Spleen (tissue), 11 donors: ENCODE data around the gene FZD4. TPM values are rescaled to one million over a fixed set of nuclear protein-coding genes. Genes with fewer than 3 reads are reported as not detected.

Experiments used
- DNase-seq: peaks from one replicate; pipeline ENCODE4 v3.0.0-alpha.2; 2020
- H3K27ac ChIP-seq, 8 donors: fragments of 200-600 bp; sonication (generic) in 7 of 8; 1 replicate in 4 of 8; 2 replicates in 4 of 8; pipeline versions ENCODE4 v1.5.0 to v1.8.0; 2016 to 2021; ENCODE audit warnings: inconsistent platforms in 4 of 8, mild to moderate bottlenecking in 4 of 8, moderate library complexity in 1 of 8
- H3K27me3 ChIP-seq, 7 donors: fragments of 200-600 bp; sonication (generic) in 6 of 7; replicated peaks in 1 of 7; 1 replicate in 4 of 7; 2 replicates in 3 of 7; pipeline versions ENCODE4 v1.5.0 to v1.8.0; 2016 to 2021; ENCODE audit warnings: inconsistent platforms in 3 of 7, mild to moderate bottlenecking in 1 of 7
- H3K36me3 ChIP-seq, 6 donors: fragments of 200-600 bp; sonication (generic) in 5 of 6; 1 replicate in 4 of 6; 2 replicates in 2 of 6; pipeline versions ENCODE4 v1.5.0 to v1.8.0; 2016 to 2021; ENCODE audit warnings: inconsistent platforms in 2 of 6
- H3K4me1 ChIP-seq, 6 donors: fragments of 200-600 bp; sonication (generic) in 5 of 6; 1 replicate in 3 of 6; 2 replicates in 3 of 6; pipeline versions ENCODE4 v1.5.0 to v1.8.0; 2016 to 2021; ENCODE audit warnings: inconsistent platforms in 3 of 6
- H3K4me3 ChIP-seq, 8 donors: fragments of 200-600 bp; sonication (generic) in 7 of 8; 1 replicate in 4 of 8; 2 replicates in 4 of 8; pipeline versions ENCODE4 v1.5.0 to v1.8.0; 2016 to 2021; ENCODE audit warnings: inconsistent platforms in 4 of 8, mild to moderate bottlenecking in 4 of 8, moderate library complexity in 2 of 8
- H3K9me3 ChIP-seq, 8 donors: fragments of 200-600 bp; sonication (generic) in 7 of 8; 1 replicate in 4 of 8; 2 replicates in 4 of 8; pipeline versions ENCODE4 v1.5.0 to v1.8.0; 2016 to 2021; ENCODE audit warnings: inconsistent platforms in 4 of 8
- POLR2A ChIP-seq, 3 donors: fragments of 450-650 bp; IDR thresholded peaks; one replicate each; pipeline ENCODE4 v1.5.1; 2017; ENCODE audit warnings: antibody characterized with exemption in 3 of 3, mild to moderate bottlenecking in 1 of 3
- POLR2AphosphoS5 ChIP-seq, 3 donors: sonication (generic); formaldehyde crosslinking; IDR thresholded peaks; one replicate each; pipeline ENCODE4 v1.5.1; 2017; ENCODE audit warnings: antibody characterized with exemption in 3 of 3
- WGBS, 5 donors: extraction: QIAGEN DNeasy Blood & Tissue Kit in 3 of 5; methylation state at CpG; one replicate each; pipeline versions ENCODE4 v1.1.5 to v1.1.7; 2013 to 2018; 5-methylcytosine and 5-hydroxymethylcytosine counted together
- intact Hi-C: fragments of 100-400 bp; cut with DNase I; formaldehyde crosslinking; loops from one replicate; pipeline ENCODE4 v1.15.0; 2023; ENCODE audit warnings: low total_unique reads
- polyA plus RNA-seq, 3 donors: library from polyadenylated mRNA; stranded (reverse); fragments of 200-250 nt; gene quantifications; one replicate each; pipeline ENCODE4 v1.2.1, GENCODE V29; 2013
- total RNA-seq, 7 donors: library from RNA; depleted of rRNA in 3 of 7; stranded (reverse); fragments of >200 nt in 3 of 7; fragmentation: NEBNext Ultra II Directional in 4 of 7; extraction: Animal tissue kit (Norgen Biotek cat#: 25700) in 4 of 7; gene quantifications; one replicate each; pipeline versions ENCODE4 v1.1.0 to v1.2.1, GENCODE V29; 2016 to 2021
- TF ChIP-seq, protein P1 (sequence below), 11 experiments: fragments of 200-600 bp in 7 of 11; fragments of 450-650 bp in 4 of 11; sonication (generic) in 4 of 11; IDR thresholded peaks in 8 of 11; conservative IDR thresholded peaks in 3 of 11; 1 replicate in 7 of 11; 2 replicates in 4 of 11; pipeline versions ENCODE4 v1.4.0 to v1.8.0; 2016 to 2021; ENCODE audit warnings: antibody characterized with exemption in 11 of 11, inconsistent platforms in 4 of 11, mild to moderate bottlenecking in 1 of 11
- donor health status: healthy with polysubstance abuse.
- donor health status: DM: no; HTN: no; CAD: no; lungs with moderate emphysema.
- donor health status: DM: no; HTN: no; CAD: no.
- donor health status: Bipolar disorder and iron deficiency.
- donor health status: healthy.
- donor health status: DM: no; HTN: no; CAD: no.
- donor health status: DM: yes; HTN: yes; CAD: no.

Gene FZD4
- total and polyA plus RNA-seq, 10 donors: 3.0 to 46.7 (median 21.7) TPM

- TF ChIP-seq POLR2AphosphoS5 (IDR thresholded peaks at IDR 0.05) (no peak), POLR2A (IDR thresholded peaks at IDR 0.05) (no peak)
- TF ChIP-seq, protein P1, sequence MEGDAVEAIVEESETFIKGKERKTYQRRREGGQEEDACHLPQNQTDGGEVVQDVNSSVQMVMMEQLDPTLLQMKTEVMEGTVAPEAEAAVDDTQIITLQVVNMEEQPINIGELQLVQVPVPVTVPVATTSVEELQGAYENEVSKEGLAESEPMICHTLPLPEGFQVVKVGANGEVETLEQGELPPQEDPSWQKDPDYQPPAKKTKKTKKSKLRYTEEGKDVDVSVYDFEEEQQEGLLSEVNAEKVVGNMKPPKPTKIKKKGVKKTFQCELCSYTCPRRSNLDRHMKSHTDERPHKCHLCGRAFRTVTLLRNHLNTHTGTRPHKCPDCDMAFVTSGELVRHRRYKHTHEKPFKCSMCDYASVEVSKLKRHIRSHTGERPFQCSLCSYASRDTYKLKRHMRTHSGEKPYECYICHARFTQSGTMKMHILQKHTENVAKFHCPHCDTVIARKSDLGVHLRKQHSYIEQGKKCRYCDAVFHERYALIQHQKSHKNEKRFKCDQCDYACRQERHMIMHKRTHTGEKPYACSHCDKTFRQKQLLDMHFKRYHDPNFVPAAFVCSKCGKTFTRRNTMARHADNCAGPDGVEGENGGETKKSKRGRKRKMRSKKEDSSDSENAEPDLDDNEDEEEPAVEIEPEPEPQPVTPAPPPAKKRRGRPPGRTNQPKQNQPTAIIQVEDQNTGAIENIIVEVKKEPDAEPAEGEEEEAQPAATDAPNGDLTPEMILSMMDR (IDR thresholded peaks at IDR 0.05 in 8 of 11, conservative IDR thresholded peaks at IDR 0.05 in 3 of 11): no peak
- WGBS, 5 donors: 84 to 98% (median 89%) methylated on average over 1 of the region's 1 CpG
- Histone ChIP-seq H3K4me1 (peaks cover 0 to 7% (median 0%) of the 10 kb centered on the region in 6 donors), H3K27me3 (no peaks in the 10 kb centered on the region), H3K27ac (no peak overlapping the region), H3K36me3 (no peaks in the 10 kb centered on the region), H3K9me3 (no peaks in the 10 kb centered on the region), H3K4me3 (no peak overlapping the region)
- intact Hi-C loops: no loop called here
- no peak for DNase-seq
Observed at GRCh38 chr11:86987679-86988078, 32.5 kb upstream of the FZD4 start.

GRCh38 chr11:86984701-86985100 is 29.5 kb upstream of the FZD4 start:
- 64 to 87% (median 74%) methylated on average over 4 of the region's 4 CpGs for WGBS, 5 donors
- intact Hi-C loops: no loop called here
- no peak overlapping the region for H3K4me3 ChIP-seq
- H3K27me3 ChIP-seq: no peaks in the 10 kb centered on the region
- H3K27ac ChIP-seq: no peak overlapping the region
- DNase-seq: no peak
- H3K4me1 ChIP-seq: peaks cover 0 to 18% (median 2%) of the 10 kb centered on the region in 6 donors
- TF ChIP-seq, protein P1 (IDR thresholded peaks at IDR 0.05 in 8 of 11, conservative IDR thresholded peaks at IDR 0.05 in 3 of 11): no peak
- TF ChIP-seq POLR2A (IDR thresholded peaks at IDR 0.05) (no peak), POLR2AphosphoS5 (IDR thresholded peaks at IDR 0.05) (no peak)
- H3K36me3 ChIP-seq: no peaks in the 10 kb centered on the region
- no peaks in the 10 kb centered on the region for H3K9me3 ChIP-seq

GRCh38 chr11:86983021-86983488 is 27.9 kb upstream of the FZD4 start:
- Histone ChIP-seq H3K9me3 (no peaks in the 10 kb centered on the region), H3K36me3 (no peaks in the 10 kb centered on the region), H3K27ac (peak overlapping the region in 5 of 8 donors; percentile 4 to 61 (median 38)), H3K4me3 (no peak overlapping the region), H3K27me3 (no peaks in the 10 kb centered on the region), H3K4me1 (peaks cover 0 to 18% (median 7%) of the 10 kb centered on the region in 6 donors)
- WGBS, 5 donors: 64 to 84% (median 72%) methylated on average over 4 of the region's 4 CpGs
- TF ChIP-seq POLR2A (IDR thresholded peaks at IDR 0.05): no peak
- TF ChIP-seq POLR2AphosphoS5 (IDR thresholded peaks at IDR 0.05): peak in 2 of 3 donors; percentile 46 to 59
- no peak for DNase-seq
- intact Hi-C loops: no loop called here

- no peak for DNase-seq
- H3K36me3 ChIP-seq: no peaks in the 10 kb centered on the region
- intact Hi-C loops: no loop called here
- H3K27me3 ChIP-seq: no peaks in the 10 kb centered on the region
- TF ChIP-seq POLR2AphosphoS5 (IDR thresholded peaks at IDR 0.05) (no peak), POLR2A (IDR thresholded peaks at IDR 0.05) (no peak)
- TF ChIP-seq, protein P1 (IDR thresholded peaks at IDR 0.05 in 8 of 11, conservative IDR thresholded peaks at IDR 0.05 in 3 of 11): no peak
- 81 to 91% (median 86%) methylated on average over 7 of the region's 7 CpGs for WGBS, 5 donors
- H3K4me3 ChIP-seq: no peak overlapping the region
- H3K9me3 ChIP-seq: no peaks in the 10 kb centered on the region
- H3K4me1 ChIP-seq: peaks cover 0 to 24% (median 7%) of the 10 kb centered on the region in 6 donors
- H3K27ac ChIP-seq: peak overlapping the region in 3 of 8 donors; percentile 4 to 61 (median 44)
Observed at GRCh38 chr11:86981777-86982540, 26.8 kb upstream of the FZD4 start.
